ENCODE results near the gene NWD2.
"Not testable (repeated sequence)": the region's sequence is repeated elsewhere in the genome, so short reads cannot be mapped to it uniquely, and the experiment has no call there.

Gene NWD2, protein sequence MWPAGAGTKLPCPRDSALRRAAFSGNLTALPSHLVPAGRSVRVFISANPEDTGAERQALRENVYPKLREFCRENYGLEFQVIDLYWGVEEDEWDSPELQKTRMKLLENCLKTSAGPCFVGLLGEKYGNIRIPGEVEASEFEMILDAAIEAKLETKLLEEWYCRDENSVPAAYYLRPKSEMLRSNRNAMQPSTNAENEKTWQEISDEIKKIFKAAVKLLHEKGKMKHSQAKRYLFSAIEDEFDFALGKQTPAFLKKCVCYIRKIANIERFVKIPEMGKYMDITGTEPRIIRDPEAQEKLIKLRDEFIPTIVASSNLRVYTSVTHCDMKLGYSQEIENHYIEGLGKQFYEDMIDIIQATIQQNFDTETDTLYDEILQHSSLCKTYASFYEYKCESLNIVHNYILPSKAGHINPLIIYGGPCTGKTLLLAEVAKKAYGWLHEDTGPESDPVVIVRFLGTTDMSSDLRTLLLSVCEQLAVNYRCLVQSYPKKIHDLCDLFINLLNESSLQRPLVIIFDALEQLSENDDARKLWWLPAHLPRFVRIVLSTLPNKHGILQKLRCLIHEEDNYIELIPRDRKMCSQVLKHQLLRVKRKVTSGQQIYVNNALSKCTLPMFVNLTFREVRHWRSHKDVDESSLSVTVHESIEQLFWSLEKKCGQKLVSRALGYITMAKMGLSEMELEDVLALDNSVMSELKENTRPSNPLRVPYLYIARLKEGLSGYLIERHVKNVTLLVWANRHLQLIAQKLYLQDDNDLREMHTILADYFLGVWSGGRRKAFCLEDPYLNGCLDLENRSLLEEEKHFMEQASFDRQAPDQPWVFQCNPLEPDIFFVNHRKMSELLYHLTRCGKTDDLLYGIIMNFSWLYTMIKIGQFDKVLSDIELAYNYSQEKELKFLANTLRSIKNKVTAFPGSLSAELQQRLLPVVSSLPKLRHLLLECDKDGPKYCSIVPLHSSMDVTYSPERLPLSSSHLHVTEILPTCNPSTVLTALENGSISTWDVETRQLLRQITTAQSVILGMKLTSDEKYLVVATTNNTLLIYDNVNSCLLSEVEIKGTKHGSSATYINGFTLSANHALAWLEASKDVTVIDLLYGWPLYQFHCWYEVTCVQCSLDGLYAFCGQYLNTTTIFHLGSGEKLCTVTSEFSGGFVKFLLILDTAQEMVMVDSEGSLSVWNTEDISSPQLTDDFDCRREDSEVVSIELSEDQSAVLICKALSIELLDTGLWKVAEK (N-terminal part only)

DNA sequence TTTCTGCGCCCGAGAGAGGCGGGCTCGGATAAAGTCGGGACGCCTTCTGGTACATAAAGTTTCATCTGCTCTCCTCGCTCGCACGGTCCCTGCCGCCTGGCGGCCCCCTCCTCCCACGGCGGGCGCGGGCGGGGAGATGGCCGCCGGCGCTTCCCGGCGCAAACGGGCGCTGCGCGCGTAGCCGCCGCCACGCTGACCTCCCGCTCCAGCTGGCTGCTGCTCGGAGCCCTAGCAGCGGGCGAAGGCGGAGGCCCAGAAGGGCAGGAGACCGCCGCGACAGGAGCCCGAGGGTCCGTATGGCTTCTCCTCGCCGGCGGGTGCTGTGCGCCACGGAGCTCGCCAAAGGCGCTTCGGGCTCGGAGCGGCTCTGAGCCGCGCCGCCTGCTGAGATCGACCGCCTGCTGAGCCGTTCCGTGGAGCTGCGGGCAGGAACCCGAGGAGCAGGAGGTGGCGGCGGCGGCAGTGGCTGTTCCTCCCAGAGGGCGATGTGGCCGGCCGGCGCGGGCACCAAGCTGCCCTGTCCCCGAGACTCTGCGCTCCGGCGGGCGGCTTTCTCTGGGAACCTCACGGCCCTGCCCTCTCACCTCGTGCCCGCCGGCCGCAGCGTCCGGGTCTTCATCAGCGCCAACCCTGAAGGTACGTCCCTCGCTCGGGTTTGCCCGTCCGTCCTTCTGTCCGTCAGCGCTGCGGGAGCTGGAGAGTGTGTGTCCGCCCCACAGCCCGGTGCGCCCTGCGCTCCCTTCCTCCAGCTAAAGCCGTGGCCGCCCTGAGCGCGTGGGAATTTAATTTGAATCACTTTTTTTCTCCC, at the start of gene NWD2:
NWD2 (plus strand) TSS at position 161 of the 808 bp plus-strand sequence; CDS start at position 486, 325 bp downstream.
- H3K27me3 Mint-ChIP-seq (ENCODE audit: low read depth), result peaks cover 49% of the 10 kb centered on the region
- H3K4me3 Mint-ChIP-seq, result no peak within 1 kb of the TSS
- no peaks in the 10 kb centered on the region for H3K36me3 Mint-ChIP-seq (ENCODE audit: low read depth)
- H3K9me3 Mint-ChIP-seq, result no peaks in the 10 kb centered on the region
- H3K27ac Mint-ChIP-seq, result no peak within 1 kb of the TSS
- no peaks in the 10 kb centered on the region for H3K4me1 Mint-ChIP-seq (ENCODE audit: low read depth)

DNA sequence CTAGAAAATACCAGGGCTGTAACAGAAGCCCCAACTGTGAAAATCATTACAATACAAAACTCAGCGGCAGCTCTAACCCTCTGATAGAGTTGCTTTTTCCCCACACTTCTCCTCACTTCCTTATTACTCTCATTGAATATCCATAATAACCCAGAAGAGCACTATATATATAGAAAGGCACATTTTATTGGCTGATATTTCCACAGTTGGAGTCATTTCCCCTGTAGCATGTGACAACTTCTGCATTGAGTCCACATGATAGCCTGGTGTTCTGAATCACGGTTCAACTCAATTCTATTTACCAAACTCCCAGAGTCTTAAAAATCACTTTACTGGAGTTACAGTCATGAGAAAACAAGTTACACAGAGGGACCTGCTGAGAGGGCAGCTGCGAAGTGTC, 46.6 kb upstream of the NWD2 start:
- Mint-ChIP-seq H3K27me3 (ENCODE audit: low read depth) (no peaks in the 10 kb centered on the region), H3K9me3 (peaks cover 1% of the 10 kb centered on the region), H3K36me3 (ENCODE audit: low read depth) (no peaks in the 10 kb centered on the region), H3K27ac (no peak overlapping the region), H3K4me1 (ENCODE audit: low read depth) (no peaks in the 10 kb centered on the region), H3K4me3 (no peak overlapping the region)

DNA sequence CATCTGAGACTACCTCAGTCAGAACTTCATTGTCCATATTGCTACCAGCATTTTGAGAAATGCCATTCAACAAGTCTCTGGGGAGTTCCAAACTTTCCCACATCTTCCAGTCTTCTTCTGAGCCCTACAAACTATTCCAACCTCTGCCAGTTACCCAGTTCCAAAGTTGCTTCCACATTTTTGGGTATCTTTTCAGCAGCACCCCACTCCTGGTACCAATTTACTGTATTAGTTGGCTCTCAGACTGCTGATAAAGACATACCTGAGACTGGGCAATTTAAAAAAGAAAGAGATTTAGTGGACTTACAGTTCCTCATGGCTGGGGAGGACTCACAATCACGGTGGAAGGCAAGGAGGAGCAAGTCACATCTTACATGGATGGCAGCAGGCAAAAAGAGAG, 39.8 kb upstream of the NWD2 start:
- not testable (repeated sequence) for H3K27ac Mint-ChIP-seq; H3K4me1 Mint-ChIP-seq (ENCODE audit: low read depth); H3K4me3 Mint-ChIP-seq; H3K36me3 Mint-ChIP-seq (ENCODE audit: low read depth); H3K27me3 Mint-ChIP-seq (ENCODE audit: low read depth)
- H3K9me3 Mint-ChIP-seq, result peaks cover 21% of the 10 kb centered on the region

DNA sequence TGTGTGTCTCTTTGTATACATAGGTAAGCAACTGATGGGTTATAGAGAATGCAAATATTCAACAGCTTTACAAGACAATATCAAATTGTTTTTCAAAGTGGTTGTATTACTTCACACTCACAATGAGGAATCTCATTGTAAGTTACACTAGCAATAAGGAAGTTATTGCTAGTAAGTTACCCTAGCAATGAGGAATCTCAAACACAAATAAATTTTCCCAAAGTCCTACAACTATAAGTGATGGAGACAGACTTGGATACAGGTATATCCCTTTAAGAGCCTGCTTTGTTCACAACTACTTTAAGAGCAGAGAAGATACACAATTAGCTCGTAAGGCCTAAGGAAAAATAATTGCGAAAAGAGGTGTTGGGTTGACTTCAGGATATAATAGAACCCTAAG, 28.3 kb upstream of the NWD2 start:
- H3K27ac Mint-ChIP-seq, result no peak overlapping the region
- no peaks in the 10 kb centered on the region for H3K36me3 Mint-ChIP-seq (ENCODE audit: low read depth)
- H3K27me3 Mint-ChIP-seq (ENCODE audit: low read depth), result peaks cover 4% of the 10 kb centered on the region
- H3K4me3 Mint-ChIP-seq, result no peak overlapping the region
- no peaks in the 10 kb centered on the region for H3K9me3 Mint-ChIP-seq
- no peaks in the 10 kb centered on the region for H3K4me1 Mint-ChIP-seq (ENCODE audit: low read depth)

DNA sequence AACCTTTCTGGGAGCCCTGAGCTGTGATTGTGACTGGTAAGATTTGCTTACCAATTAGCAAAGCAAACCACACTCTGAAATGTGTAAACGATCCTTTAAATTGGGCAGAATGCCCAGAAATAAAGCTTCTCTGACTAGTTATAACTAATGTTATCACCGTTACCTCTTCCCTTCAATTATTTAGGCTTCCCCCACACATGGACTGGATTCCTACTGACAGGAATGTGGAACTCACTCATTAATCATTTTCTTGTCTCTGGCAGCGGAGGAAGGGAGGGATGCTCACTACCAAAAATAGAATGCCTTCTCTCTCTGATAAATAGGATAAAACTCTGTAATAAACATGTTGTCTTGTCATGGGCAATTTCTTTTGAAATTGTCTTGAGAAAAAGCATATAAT, 25.3 kb upstream of the NWD2 start:
- Mint-ChIP-seq H3K4me1 (ENCODE audit: low read depth) (no peaks in the 10 kb centered on the region), H3K27me3 (ENCODE audit: low read depth) (peaks cover 4% of the 10 kb centered on the region), H3K9me3 (no peaks in the 10 kb centered on the region), H3K27ac (no peak overlapping the region), H3K36me3 (ENCODE audit: low read depth) (no peaks in the 10 kb centered on the region), H3K4me3 (no peak overlapping the region)

DNA sequence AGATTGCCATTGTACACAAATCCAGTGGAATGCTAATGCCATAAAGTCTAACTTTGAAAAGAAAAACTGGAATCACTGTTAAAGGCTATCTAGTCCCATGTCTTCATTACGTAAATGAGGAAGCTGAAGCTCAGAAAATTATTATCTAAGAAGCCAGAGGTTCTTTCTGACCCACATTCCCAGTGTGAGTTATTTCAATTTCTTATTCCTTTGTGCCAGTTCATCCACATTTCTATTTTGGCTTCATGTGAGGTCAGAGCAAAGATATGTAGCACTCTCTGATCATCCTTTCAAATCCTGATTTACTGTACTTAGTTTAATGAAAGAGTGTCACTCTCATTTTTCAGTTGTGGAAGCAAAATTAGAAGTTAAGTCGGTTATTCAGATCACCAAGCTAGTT, 24.6 kb upstream of the NWD2 start:
- Mint-ChIP-seq H3K27ac (no peak overlapping the region), H3K9me3 (no peaks in the 10 kb centered on the region), H3K36me3 (ENCODE audit: low read depth) (no peaks in the 10 kb centered on the region), H3K4me3 (no peak overlapping the region), H3K27me3 (ENCODE audit: low read depth) (peaks cover 4% of the 10 kb centered on the region), H3K4me1 (ENCODE audit: low read depth) (no peaks in the 10 kb centered on the region)

DNA sequence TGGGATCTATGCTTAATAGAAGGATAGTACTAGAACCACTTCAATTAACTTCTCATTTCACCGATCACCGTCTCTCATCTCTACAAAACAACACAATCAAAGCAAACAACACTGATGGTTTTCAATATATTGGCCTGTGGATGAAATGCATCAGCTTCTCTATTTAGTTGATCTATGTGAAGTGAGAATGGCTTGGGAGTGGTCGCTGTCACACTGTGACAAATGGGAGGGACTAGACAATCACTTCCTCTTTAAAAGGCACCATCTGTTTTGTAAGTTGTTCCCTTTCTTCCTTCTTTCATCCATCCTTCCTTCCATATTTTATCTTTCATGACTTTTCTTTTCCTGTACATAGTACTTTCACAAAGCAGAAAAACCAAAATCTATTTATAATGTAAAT, 23.9 kb upstream of the NWD2 start:
- Mint-ChIP-seq H3K9me3 (no peaks in the 10 kb centered on the region), H3K4me3 (no peak overlapping the region), H3K27me3 (ENCODE audit: low read depth) (peaks cover 4% of the 10 kb centered on the region), H3K27ac (no peak overlapping the region), H3K4me1 (ENCODE audit: low read depth) (no peaks in the 10 kb centered on the region), H3K36me3 (ENCODE audit: low read depth) (no peaks in the 10 kb centered on the region)

DNA sequence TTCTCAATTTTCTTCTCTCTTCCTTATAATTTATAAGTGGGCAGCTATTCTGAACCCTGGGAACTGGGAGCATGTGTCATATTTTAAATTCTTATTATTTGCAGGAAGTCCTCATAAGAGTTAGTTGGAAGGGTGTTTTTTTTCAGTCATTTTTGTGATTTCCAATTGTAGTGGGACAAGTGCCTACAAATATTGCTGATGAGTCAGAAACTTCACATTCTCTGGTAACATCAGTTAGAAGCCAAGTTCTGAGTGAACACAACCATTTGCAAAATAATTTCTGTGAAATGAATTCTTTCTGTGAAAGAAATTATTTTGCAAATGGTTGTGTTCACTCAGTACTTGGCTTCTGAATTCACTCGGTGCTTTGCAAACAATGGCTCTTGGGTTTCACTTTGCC, 20.8 kb upstream of the NWD2 start:
- no peak overlapping the region for H3K27ac Mint-ChIP-seq
- H3K36me3 Mint-ChIP-seq (ENCODE audit: low read depth), result no peaks in the 10 kb centered on the region
- peaks cover 1% of the 10 kb centered on the region for H3K27me3 Mint-ChIP-seq (ENCODE audit: low read depth)
- H3K9me3 Mint-ChIP-seq, result no peaks in the 10 kb centered on the region
- no peak overlapping the region for H3K4me3 Mint-ChIP-seq
- no peaks in the 10 kb centered on the region for H3K4me1 Mint-ChIP-seq (ENCODE audit: low read depth)

DNA sequence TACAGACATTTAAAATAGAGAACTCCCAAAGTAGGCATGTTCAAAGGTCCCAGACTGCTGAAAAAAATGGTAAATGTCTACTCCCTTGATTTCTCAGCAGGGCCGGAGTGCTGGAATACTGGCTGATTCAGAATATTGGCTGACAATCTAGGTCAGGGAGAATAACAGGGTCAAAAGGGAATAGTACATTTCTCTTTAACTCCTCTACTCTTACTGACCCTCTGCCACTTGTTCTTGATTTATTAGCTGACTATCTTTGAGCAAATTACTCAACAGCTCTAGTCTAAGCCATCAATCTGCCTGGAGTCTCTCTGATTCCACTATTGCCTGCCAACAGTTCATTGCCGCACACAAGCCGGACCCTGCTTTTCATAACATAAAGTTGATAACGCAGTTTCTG, 19.7 kb upstream of the NWD2 start:
- Mint-ChIP-seq H3K27ac (no peak overlapping the region), H3K9me3 (no peaks in the 10 kb centered on the region), H3K4me3 (no peak overlapping the region), H3K36me3 (ENCODE audit: low read depth) (no peaks in the 10 kb centered on the region), H3K27me3 (ENCODE audit: low read depth) (no peaks in the 10 kb centered on the region), H3K4me1 (ENCODE audit: low read depth) (no peaks in the 10 kb centered on the region)

DNA sequence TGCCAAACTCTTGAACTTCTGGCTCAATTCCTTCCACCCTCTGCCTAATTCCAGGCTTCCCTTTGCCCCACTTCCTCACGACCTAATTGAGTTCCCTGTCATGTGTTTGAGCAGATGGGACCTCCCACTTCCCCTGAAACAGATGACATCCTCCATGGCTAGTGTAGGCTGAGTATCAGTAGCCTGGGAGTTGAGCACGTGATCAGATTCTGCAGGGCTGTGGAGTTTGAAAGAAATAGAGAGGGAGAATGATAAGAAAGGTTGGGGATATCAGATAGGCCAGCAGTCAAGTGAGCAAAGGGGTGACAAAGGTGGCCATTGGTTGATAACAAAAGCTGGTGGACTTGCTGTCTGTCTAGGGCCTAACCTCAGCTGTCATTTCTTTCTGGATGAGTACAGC, 18.8 kb upstream of the NWD2 start:
- Mint-ChIP-seq H3K36me3 (ENCODE audit: low read depth) (no peaks in the 10 kb centered on the region), H3K27me3 (ENCODE audit: low read depth) (no peaks in the 10 kb centered on the region), H3K27ac (no peak overlapping the region), H3K4me1 (ENCODE audit: low read depth) (no peaks in the 10 kb centered on the region), H3K4me3 (no peak overlapping the region), H3K9me3 (no peaks in the 10 kb centered on the region)

DNA sequence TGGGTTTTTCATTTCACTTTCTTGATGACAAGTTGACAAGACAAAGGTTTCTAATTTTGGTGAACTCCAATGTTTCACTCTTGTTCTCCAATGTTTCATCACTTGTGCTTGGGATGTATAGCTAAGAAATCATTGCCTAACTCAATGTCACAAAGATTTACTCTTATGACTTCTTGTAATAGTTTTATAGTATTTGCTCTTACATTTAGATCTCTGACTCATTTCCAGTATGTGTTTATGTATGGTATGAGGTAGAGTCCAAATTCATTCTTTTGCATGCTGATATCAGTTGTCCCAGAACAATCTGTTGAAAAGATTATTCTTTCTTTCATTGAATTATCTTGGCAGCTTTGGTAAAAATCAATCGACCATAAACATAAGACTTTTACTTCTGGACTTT, 12.2 kb upstream of the NWD2 start:
- no peaks in the 10 kb centered on the region for H3K36me3 Mint-ChIP-seq (ENCODE audit: low read depth)
- H3K4me3 Mint-ChIP-seq, result no peak overlapping the region
- H3K27ac Mint-ChIP-seq, result no peak overlapping the region
- no peaks in the 10 kb centered on the region for H3K27me3 Mint-ChIP-seq (ENCODE audit: low read depth)
- no peaks in the 10 kb centered on the region for H3K9me3 Mint-ChIP-seq
- no peaks in the 10 kb centered on the region for H3K4me1 Mint-ChIP-seq (ENCODE audit: low read depth)

DNA sequence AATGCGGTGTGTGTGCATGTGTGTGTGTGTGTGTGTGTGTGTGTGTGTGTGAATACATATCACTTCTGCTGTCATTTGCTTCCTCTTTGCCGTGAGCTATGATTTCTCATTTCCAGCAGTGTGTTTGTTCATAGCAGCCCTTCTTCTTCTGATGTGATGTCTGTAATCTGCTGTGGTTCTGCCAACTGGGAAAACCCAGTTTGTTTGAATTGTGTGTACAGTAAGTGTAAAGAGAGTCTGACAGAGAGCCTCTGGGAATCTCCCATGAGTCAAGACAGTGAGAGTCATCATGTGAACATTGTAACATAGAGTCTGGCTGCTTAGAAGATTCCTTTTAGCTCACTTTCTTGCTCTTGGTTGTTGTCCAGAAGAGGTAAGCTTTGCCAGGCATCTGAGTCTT, 8.4 kb upstream of the NWD2 start:
- Mint-ChIP-seq H3K4me3 (no peak overlapping the region), H3K27me3 (ENCODE audit: low read depth) (peaks cover 6% of the 10 kb centered on the region), H3K36me3 (ENCODE audit: low read depth) (no peaks in the 10 kb centered on the region), H3K27ac (no peak overlapping the region), H3K9me3 (no peaks in the 10 kb centered on the region), H3K4me1 (ENCODE audit: low read depth) (no peaks in the 10 kb centered on the region)

DNA sequence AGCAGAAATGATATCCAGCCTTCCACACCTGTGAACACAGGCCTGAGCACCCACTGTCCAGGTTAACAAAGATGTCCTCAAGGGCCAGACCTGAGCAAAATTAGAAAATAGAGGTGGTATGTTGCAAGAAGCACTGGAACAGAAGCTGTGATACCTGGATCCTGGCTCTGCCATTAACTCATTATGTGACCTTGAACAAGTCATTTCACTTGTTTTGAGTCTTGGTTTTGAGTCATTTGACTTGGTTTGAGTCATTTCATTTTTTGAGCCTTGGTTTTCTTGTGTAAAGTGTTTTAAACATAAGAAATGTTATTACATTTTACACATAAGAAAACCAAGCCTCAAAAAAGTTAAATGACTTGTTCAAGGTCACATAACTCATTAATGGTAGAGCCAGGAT, 2.9 kb upstream of the NWD2 start:
- Mint-ChIP-seq H3K4me3 (no peak overlapping the region), H3K9me3 (no peaks in the 10 kb centered on the region), H3K27me3 (ENCODE audit: low read depth) (peaks cover 47% of the 10 kb centered on the region), H3K27ac (no peak overlapping the region), H3K4me1 (ENCODE audit: low read depth) (no peaks in the 10 kb centered on the region), H3K36me3 (ENCODE audit: low read depth) (no peaks in the 10 kb centered on the region)

DNA sequence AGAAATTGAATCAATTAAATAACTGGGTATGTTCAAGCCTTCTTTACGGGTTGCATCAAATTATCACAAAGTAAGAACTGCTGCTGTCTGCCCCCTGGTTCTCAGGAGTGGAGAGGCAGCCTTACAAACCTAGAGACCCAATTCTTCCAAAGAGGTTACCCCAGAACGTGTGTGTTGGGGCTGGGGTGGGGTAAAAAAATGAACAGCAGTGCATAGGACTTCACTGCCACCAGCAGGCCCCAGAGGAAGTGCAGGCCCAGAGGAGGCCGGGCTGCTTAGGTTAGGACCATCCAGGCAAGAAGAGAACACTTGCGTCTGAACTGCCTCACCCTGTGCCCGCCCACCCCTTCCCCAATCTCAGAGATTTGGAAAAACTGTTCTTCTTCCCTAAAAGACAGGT, 1.5 kb upstream of the NWD2 start:
- H3K9me3 Mint-ChIP-seq, result no peaks in the 10 kb centered on the region

More for the DNA sequence above, 1.5 kb upstream of the NWD2 start:
- peaks cover 53% of the 10 kb centered on the region for H3K27me3 Mint-ChIP-seq (ENCODE audit: low read depth)
- H3K4me1 Mint-ChIP-seq (ENCODE audit: low read depth), result no peaks in the 10 kb centered on the region
- H3K4me3 Mint-ChIP-seq, result no peak overlapping the region
- H3K36me3 Mint-ChIP-seq (ENCODE audit: low read depth), result no peaks in the 10 kb centered on the region
- no peak overlapping the region for H3K27ac Mint-ChIP-seq
